ENCODE results near the gene TTI1. TPM values are rescaled to one million over a fixed set of nuclear protein-coding genes. Genes with fewer than 3 reads are reported as not detected.
A peak's percentile ranks its signal among the peaks of the same experiment; 100 is the strongest.

TTI1 gene
- polyA plus RNA-seq, 1 of the 3 experiments (the other 2 are of a cell fraction): 15.6 TPM

GRCh38 chr20:38032585-38033329, 499 bp downstream of the TTI1 start:
- Histone ChIP-seq H3K9me3 (no peaks in the 10 kb centered on the region), H3K79me2 (ENCODE audit: insufficient read depth) (peaks cover 98% of the 10 kb centered on the region), H3K9me2 (no peaks in the 10 kb centered on the region), H2AFZ (ENCODE audit: low read depth) (peak overlapping the region; percentile 82), H3K4me3 (ENCODE audit: low read depth in 2 of 2, low read length in 1 of 2) (peak overlapping the region; percentile 83 to 99), H3K27ac (ENCODE audit: low read depth in 2 of 2, low read length in 1 of 2) (peak overlapping the region; percentile 82 to 91), H3F3A (replicated peaks; ENCODE audit: insufficient read depth) (no peaks in the 10 kb centered on the region), H3K27me3 (ENCODE audit: insufficient read depth) (no peaks in the 10 kb centered on the region), H3K36me3 (replicated peaks in 1 of 2; ENCODE audit: control insufficient read depth in 1 of 2, insufficient read depth in 2 of 2, low read length in 1 of 2) (peaks cover 30 to 44% of the 10 kb centered on the region in 2 experiments), H4K20me1 (ENCODE audit: insufficient read depth) (no peaks in the 10 kb centered on the region), H3K4me1 (ENCODE audit: control insufficient read depth in 1 of 2, insufficient read depth in 2 of 2, low read depth in 1 of 2, low read length in 1 of 2) (peaks cover 8 to 25% of the 10 kb centered on the region in 2 experiments; a peak in 3 of 4 replicates), H3K9ac (peak overlapping the region; percentile 94), H3K4me2 (peak overlapping the region; percentile 86)
- TF ChIP-seq CTCF (IDR thresholded peaks at IDR 0.05) (no peak), USF1 (IDR thresholded peaks at IDR 0.05; ENCODE audit: borderline replicate concordance, low read depth) (peak; percentile 27; the same call in 1 of the 2 replicates)
- WGBS (ENCODE audit: low lambda C conversion rate): 17% methylated on average over 28 of the region's 28 CpGs
- POLR2A ChIA-PET: interaction anchor here (0.6 to 1.0 kb wide), 5 partner anchors 9 to 467 kb away, joined by 3 read pairs; no protein-coding TSS in a partner anchor
- CTCF ChIA-PET: interaction anchor here (1.1 to 2.5 kb wide), 9 partner anchors 12 to 468 kb away, joined by 3 to 14 read pairs (median 6); partner anchors contain the start of gene VSTM2L
- DNase-seq: no peak

DNA sequence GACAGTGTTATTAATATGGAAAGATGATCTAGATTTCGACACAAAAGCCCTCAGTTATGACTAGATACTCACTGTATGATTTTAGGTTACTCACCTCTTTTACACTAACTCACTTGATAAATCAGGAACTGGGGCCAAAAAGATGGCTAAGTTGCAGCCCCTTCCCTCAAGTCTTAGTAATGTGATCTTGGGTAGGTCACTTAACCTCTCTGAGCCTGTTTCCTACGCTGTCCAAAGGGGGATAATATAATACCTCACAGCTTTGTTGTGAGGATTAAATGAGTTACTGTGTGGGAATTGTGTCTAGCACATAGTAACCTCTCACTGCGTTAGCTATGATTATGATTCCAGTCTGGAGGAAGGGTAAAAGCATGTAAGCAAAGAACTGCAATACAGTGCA, 1.3 kb downstream of the TTI1 start:
- Histone ChIP-seq H3K4me1 (ENCODE audit: control insufficient read depth in 1 of 2, insufficient read depth in 2 of 2, low read depth in 1 of 2, low read length in 1 of 2) (peaks cover 8 to 24% of the 10 kb centered on the region in 2 experiments; a peak in 3 of 4 replicates), H3K9ac (no peak overlapping the region), H3K9me3 (no peaks in the 10 kb centered on the region), H3K9me2 (no peaks in the 10 kb centered on the region), H3K27ac (ENCODE audit: low read depth in 2 of 2, low read length in 1 of 2) (no peak overlapping the region), H3K27me3 (ENCODE audit: insufficient read depth) (no peaks in the 10 kb centered on the region), H3K79me2 (ENCODE audit: insufficient read depth) (peaks cover 98% of the 10 kb centered on the region), H4K20me1 (ENCODE audit: insufficient read depth) (no peaks in the 10 kb centered on the region), H3F3A (replicated peaks; ENCODE audit: insufficient read depth) (peaks cover 4% of the 10 kb centered on the region), H3K4me3 (ENCODE audit: low read depth in 2 of 2, low read length in 1 of 2) (peak overlapping the region in 1 of 2 experiments; percentile 99; a peak in 2 of 4 replicates), H3K4me2 (peak overlapping the region; percentile 86), H3K36me3 (replicated peaks in 1 of 2; ENCODE audit: control insufficient read depth in 1 of 2, insufficient read depth in 2 of 2, low read length in 1 of 2) (peaks cover 22 to 45% of the 10 kb centered on the region in 2 experiments), H2AFZ (ENCODE audit: low read depth) (no peak overlapping the region)
- POLR2A ChIA-PET: no interaction called here
- TF ChIP-seq NRF1 (IDR thresholded peaks at IDR 0.05; ENCODE audit: low read depth, low read length) (no peak), RCOR1 (IDR thresholded peaks at IDR 0.05; ENCODE audit: low read length) (no peak), TCF12 (IDR thresholded peaks at IDR 0.05) (no peak), MXI1 (IDR thresholded peaks at IDR 0.05; ENCODE audit: low read depth, low read length) (no peak), ELF1 (IDR thresholded peaks at IDR 0.05) (no peak), FOXM1 (IDR thresholded peaks at IDR 0.05; ENCODE audit: low read depth) (no peak)
- TF ChIP-seq, protein P1, sequence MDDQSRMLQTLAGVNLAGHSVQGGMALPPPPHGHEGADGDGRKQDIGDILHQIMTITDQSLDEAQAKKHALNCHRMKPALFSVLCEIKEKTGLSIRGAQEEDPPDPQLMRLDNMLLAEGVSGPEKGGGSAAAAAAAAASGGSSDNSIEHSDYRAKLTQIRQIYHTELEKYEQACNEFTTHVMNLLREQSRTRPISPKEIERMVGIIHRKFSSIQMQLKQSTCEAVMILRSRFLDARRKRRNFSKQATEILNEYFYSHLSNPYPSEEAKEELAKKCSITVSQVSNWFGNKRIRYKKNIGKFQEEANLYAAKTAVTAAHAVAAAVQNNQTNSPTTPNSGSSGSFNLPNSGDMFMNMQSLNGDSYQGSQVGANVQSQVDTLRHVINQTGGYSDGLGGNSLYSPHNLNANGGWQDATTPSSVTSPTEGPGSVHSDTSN (IDR thresholded peaks at IDR 0.05): no peak
- CTCF ChIA-PET: interaction anchor here (1.4 kb wide), 1 partner anchor 21 kb away, joined by 3 read pairs; no protein-coding TSS in a partner anchor
- WGBS (ENCODE audit: low lambda C conversion rate): 83% methylated on average over 3 of the region's 3 CpGs
- no peak for DNase-seq
